Neural progenitor cell (in vitro differentiated cells): ENCODE measurements around the gene CROCC2. TPM values are rescaled to one million over a fixed set of nuclear protein-coding genes. Genes with fewer than 3 reads are reported as not detected.
A peak's percentile ranks its signal among the peaks of the same experiment; 100 is the strongest.

Source experiments
- DNase-seq: peaks from one replicate; pipeline ENCODE4 v3.0.0-alpha.2; 2016; ENCODE audit warnings: low spot score
- H2AFZ ChIP-seq: fragments of 200-600 bp; sonication (generic); replicated peaks from 2 replicates; pipeline ENCODE4 v1.6.1; 2016; ENCODE audit warnings: antibody characterized with exemption
- H3F3A ChIP-seq: fragments of 200-600 bp; sonication (generic); 2 replicates; pipeline ENCODE4 v1.6.1; 2016; ENCODE audit warnings: antibody characterized with exemption, low read depth
- H3K27ac ChIP-seq: fragments of 200-600 bp; sonication (generic); 2 replicates; pipeline ENCODE4 v1.5.1; 2016; ENCODE audit warnings: mild to moderate bottlenecking
- H3K27me3 ChIP-seq: fragments of 200-600 bp; sonication (generic); 2 replicates; pipeline ENCODE4 v1.6.1; 2016; ENCODE audit warnings: mild to moderate bottlenecking, moderate library complexity
- H3K36me3 ChIP-seq: fragments of 200-600 bp; sonication (generic); 2 replicates; pipeline ENCODE4 v1.5.1; 2016
- H3K4me1 ChIP-seq: fragments of 200-600 bp; sonication (generic); 2 replicates; pipeline ENCODE4 v1.6.1; 2016; ENCODE audit warnings: mixed run types
- H3K4me2 ChIP-seq: fragments of 200-600 bp; sonication (generic); 2 replicates; pipeline ENCODE4 v1.6.1; 2016
- H3K4me3 ChIP-seq: fragments of 200-600 bp; sonication (generic); 2 replicates; pipeline ENCODE4 v1.5.1; 2016
- H3K79me2 ChIP-seq: fragments of 200-600 bp; sonication (generic); 2 replicates; pipeline ENCODE4 v1.6.1; 2016; ENCODE audit warnings: low read depth
- H3K9ac ChIP-seq: fragments of 200-600 bp; sonication (generic); 2 replicates; pipeline ENCODE4 v1.6.1; 2016
- H3K9me3 ChIP-seq: fragments of 200-600 bp; sonication (generic); 2 replicates; pipeline ENCODE4 v1.5.1; 2016; ENCODE audit warnings: low read depth
- H4K20me1 ChIP-seq: fragments of 200-600 bp; sonication (generic); 2 replicates; pipeline ENCODE4 v1.6.1; 2016; ENCODE audit warnings: low read depth
- H3K27ac Mint-ChIP-seq: 3 replicates; pipeline ENCODE4 v1.8.0; 2021; ENCODE audit warnings: mixed read lengths
- H3K27me3 Mint-ChIP-seq: 2 replicates; pipeline ENCODE4 v1.8.0; 2022; ENCODE audit warnings: low read depth, mild to moderate bottlenecking, inconsistent platforms, moderate library complexity, mixed read lengths; ENCODE audit not compliant: insufficient read depth
- H3K36me3 Mint-ChIP-seq: 3 replicates; pipeline ENCODE4 v1.8.0; 2021; ENCODE audit warnings: mixed read lengths
- H3K4me1 Mint-ChIP-seq: 3 replicates; pipeline ENCODE4 v1.8.0; 2021; ENCODE audit warnings: mixed read lengths
- H3K4me3 Mint-ChIP-seq: 3 replicates; pipeline ENCODE4 v1.8.0; 2021; ENCODE audit warnings: mild to moderate bottlenecking, moderate library complexity, mixed read lengths
- H3K9me3 Mint-ChIP-seq: 3 replicates; pipeline ENCODE4 v1.8.0; 2020; ENCODE audit warnings: mixed read lengths
- CTCF ChIP-seq: fragments of 200-600 bp; sonication (generic); IDR thresholded peaks from 2 replicates; pipeline ENCODE4 v1.5.1; 2017; ENCODE audit warnings: antibody characterized with exemption, mild to moderate bottlenecking
- EZH2 ChIP-seq: fragments of 200-600 bp; sonication (generic); IDR thresholded peaks from 2 replicates; pipeline ENCODE4 v1.6.1; 2017; ENCODE audit warnings: antibody characterized with exemption, mild to moderate bottlenecking, moderate library complexity
- EZH2phosphoT487 ChIP-seq: fragments of 200-600 bp; sonication (generic); IDR thresholded peaks from 2 replicates; pipeline ENCODE4 v1.6.1; 2017; ENCODE audit warnings: antibody characterized with exemption
- total RNA-seq: library from RNA; depleted of rRNA; stranded (reverse); fragments of >200 nt; gene quantifications from 2 replicates; pipeline ENCODE4 v1.2.3, GENCODE V29; 2015; ENCODE audit warnings: low replicate concordance

CROCC2 gene
- total RNA-seq, 1 donor from 2014 or later = not detected

- H3K9me3 Mint-ChIP-seq = no peaks in the 10 kb centered on the region
- Histone ChIP-seq H3K4me2 (no peak overlapping the region), H2AFZ (no peak overlapping the region), H3K9me3 (no peaks in the 10 kb centered on the region), H3K36me3 (no peaks in the 10 kb centered on the region), H3K27me3 (no peaks in the 10 kb centered on the region), H3K79me2 (no peaks in the 10 kb centered on the region), H3K27ac (no peak overlapping the region), H3K9ac (no peak overlapping the region), H3F3A (peaks cover 2% of the 10 kb centered on the region), H4K20me1 (no peaks in the 10 kb centered on the region), H3K4me3 (no peak overlapping the region), H3K4me1 (no peaks in the 10 kb centered on the region)
- H3K27ac Mint-ChIP-seq = no peak overlapping the region
- TF ChIP-seq EZH2 (no peak), CTCF (no peak), EZH2phosphoT487 (no peak)
- H3K36me3 Mint-ChIP-seq = no peaks in the 10 kb centered on the region
- H3K4me3 Mint-ChIP-seq = no peak overlapping the region
- H3K4me1 Mint-ChIP-seq = peaks cover 2% of the 10 kb centered on the region
- H3K27me3 Mint-ChIP-seq = peaks cover 5% of the 10 kb centered on the region
- no peak for DNase-seq
These were observed 16.9 kb downstream of the CROCC2 start for GRCh38 chr2:240922982-240923537.

- no peak overlapping the region for H2AFZ ChIP-seq
- H3K36me3 ChIP-seq = no peaks in the 10 kb centered on the region
- no peaks in the 10 kb centered on the region for H3K79me2 ChIP-seq
- Mint-ChIP-seq H3K27me3 (peaks cover 8% of the 10 kb centered on the region), H3K27ac (peak overlapping the region; percentile 46), H3K4me3 (no peak overlapping the region), H3K9me3 (no peaks in the 10 kb centered on the region), H3K4me1 (peaks cover 2% of the 10 kb centered on the region), H3K36me3 (no peaks in the 10 kb centered on the region)
- H3K9me3 ChIP-seq = no peaks in the 10 kb centered on the region
- H3K9ac ChIP-seq = no peak overlapping the region
- peaks cover 2% of the 10 kb centered on the region for H3F3A ChIP-seq
- no peak for TF ChIP-seq CTCF
- TF ChIP-seq EZH2 = no peak
- no peak for TF ChIP-seq EZH2phosphoT487
- H4K20me1 ChIP-seq = no peaks in the 10 kb centered on the region
- H3K4me1 ChIP-seq = no peaks in the 10 kb centered on the region
- no peaks in the 10 kb centered on the region for H3K27me3 ChIP-seq
- no peak overlapping the region for H3K4me2 ChIP-seq
- no peak overlapping the region for H3K4me3 ChIP-seq
- DNase-seq = no peak
- no peak overlapping the region for H3K27ac ChIP-seq
These were observed 19.0 kb downstream of the CROCC2 start for GRCh38 chr2:240925191-240925567.

- Mint-ChIP-seq H3K36me3 (no peaks in the 10 kb centered on the region), H3K4me3 (no peak overlapping the region), H3K27me3 (peaks cover 8% of the 10 kb centered on the region), H3K27ac (no peak overlapping the region), H3K4me1 (peaks cover 2% of the 10 kb centered on the region), H3K9me3 (no peaks in the 10 kb centered on the region)
- DNase-seq = no peak
- H3K9ac ChIP-seq = no peak overlapping the region
- H3F3A ChIP-seq = peaks cover 2% of the 10 kb centered on the region
- no peak overlapping the region for H3K27ac ChIP-seq
- H2AFZ ChIP-seq = no peak overlapping the region
- H3K4me3 ChIP-seq = no peak overlapping the region
- no peak overlapping the region for H3K4me2 ChIP-seq
- no peaks in the 10 kb centered on the region for H3K9me3 ChIP-seq
- H3K79me2 ChIP-seq = no peaks in the 10 kb centered on the region
- H4K20me1 ChIP-seq = no peaks in the 10 kb centered on the region
- no peak for TF ChIP-seq EZH2phosphoT487
- no peak for TF ChIP-seq CTCF
- TF ChIP-seq EZH2 = no peak
- H3K27me3 ChIP-seq = no peaks in the 10 kb centered on the region
- no peaks in the 10 kb centered on the region for H3K4me1 ChIP-seq
- no peaks in the 10 kb centered on the region for H3K36me3 ChIP-seq
These were observed 19.7 kb downstream of the CROCC2 start for GRCh38 chr2:240925568-240926515.
